Duodenal mucosa (tissue), 2 donors: ENCODE results near the gene STUB1.
A peak's percentile ranks its signal among the peaks of the same experiment; 100 is the strongest.

Experiments used
- H3K27ac ChIP-seq: one replicate; pipeline ENCODE4 v1.7.0; 2013; ENCODE audit warnings: low read depth, low read length
- H3K27me3 ChIP-seq, 2 donors: one replicate each; pipeline ENCODE4 v1.7.0; 2013; ENCODE audit warnings: low read length in 2 of 2, control low read depth in 1 of 2; ENCODE audit not compliant: insufficient read depth in 2 of 2, control insufficient read depth in 1 of 2
- H3K36me3 ChIP-seq, 2 donors: one replicate each; pipeline ENCODE4 v1.7.0; 2013; ENCODE audit warnings: low read length in 2 of 2, control low read depth in 1 of 2; ENCODE audit not compliant: insufficient read depth in 2 of 2, control insufficient read depth in 1 of 2
- H3K4me1 ChIP-seq, 2 donors: one replicate each; pipeline ENCODE4 v1.7.0; 2013; ENCODE audit warnings: low read length in 2 of 2, control low read depth in 1 of 2; ENCODE audit not compliant: insufficient read depth in 2 of 2, control insufficient read depth in 1 of 2
- H3K4me3 ChIP-seq, 2 donors: one replicate each; pipeline ENCODE4 v1.7.0; 2013; ENCODE audit warnings: low read length in 2 of 2, low read depth in 1 of 2
- H3K9ac ChIP-seq, 2 donors: one replicate each; pipeline ENCODE4 v1.7.0; 2013; ENCODE audit warnings: low read length in 2 of 2, low read depth in 1 of 2
- H3K9me3 ChIP-seq, 2 donors: one replicate each; pipeline ENCODE4 v1.7.0; 2013; ENCODE audit warnings: low read length in 2 of 2, control low read depth in 1 of 2; ENCODE audit not compliant: control insufficient read depth in 1 of 2

Gene STUB1

GRCh38 chr16:679814-680624 lies at the start of gene STUB1:
Gene STUB1 (plus strand): TSS chr16:680410. CDS start chr16:680526, 116 bp downstream.
- Histone ChIP-seq H3K4me1 (peaks cover 33 to 55% of the 10 kb centered on the region in 2 donors), H3K4me3 (peak within 1 kb of the TSS; percentile 79 to 84), H3K9me3 (no peaks in the 10 kb centered on the region), H3K36me3 (peaks cover 18 to 21% of the 10 kb centered on the region in 2 donors), H3K27ac (peak within 1 kb of the TSS; percentile 97), H3K9ac (peak within 1 kb of the TSS; percentile 78 to 80), H3K27me3 (no peaks in the 10 kb centered on the region)

GRCh38 chr16:630815-631405 lies 49.3 kb upstream of the STUB1 start, which contains the start of gene WFIKKN1:
Gene WFIKKN1 (plus strand): TSS chr16:630985. CDS start chr16:631254, 269 bp downstream.
- H3K36me3 ChIP-seq, result peaks cover 0 to 34% of the 10 kb centered on the region in 2 donors
- peaks cover 0 to 19% of the 10 kb centered on the region in 2 donors for H3K4me1 ChIP-seq
- H3K9ac ChIP-seq, result no peak within 1 kb of the TSS
- H3K27me3 ChIP-seq, result no peaks in the 10 kb centered on the region
- no peak within 1 kb of the TSS for H3K27ac ChIP-seq
- no peaks in the 10 kb centered on the region for H3K9me3 ChIP-seq
- no peak within 1 kb of the TSS for H3K4me3 ChIP-seq

GRCh38 chr16:631808-632358 lies 48.3 kb upstream of the STUB1 start:
- Histone ChIP-seq H3K9ac (no peak overlapping the region), H3K4me3 (no peak overlapping the region), H3K27me3 (no peaks in the 10 kb centered on the region), H3K27ac (no peak overlapping the region), H3K4me1 (peaks cover 0 to 19% of the 10 kb centered on the region in 2 donors), H3K36me3 (peaks cover 0 to 27% of the 10 kb centered on the region in 2 donors), H3K9me3 (no peaks in the 10 kb centered on the region)

- no peaks in the 10 kb centered on the region for H3K9me3 ChIP-seq
- peaks cover 5 to 24% of the 10 kb centered on the region in 2 donors for H3K4me1 ChIP-seq
- H3K9ac ChIP-seq, result no peak overlapping the region
These were observed 47.5 kb upstream of the STUB1 start for GRCh38 chr16:632486-633335.

GRCh38 chr16:633336-634050 lies 46.7 kb upstream of the STUB1 start:
- Histone ChIP-seq H3K9me3 (no peaks in the 10 kb centered on the region), H3K9ac (no peak overlapping the region), H3K4me3 (no peak overlapping the region), H3K4me1 (peaks cover 7 to 26% of the 10 kb centered on the region in 2 donors), H3K36me3 (peaks cover 0 to 14% of the 10 kb centered on the region in 2 donors), H3K27ac (no peak overlapping the region), H3K27me3 (no peaks in the 10 kb centered on the region)

More at GRCh38 chr16:632486-633335, 47.5 kb upstream of the STUB1 start:
- Histone ChIP-seq H3K27me3 (no peaks in the 10 kb centered on the region), H3K4me3 (no peak overlapping the region), H3K36me3 (peaks cover 0 to 20% of the 10 kb centered on the region in 2 donors), H3K27ac (no peak overlapping the region)

- H3K27me3 ChIP-seq, result no peaks in the 10 kb centered on the region
- peaks cover 7 to 26% of the 10 kb centered on the region in 2 donors for H3K4me1 ChIP-seq
- no peak overlapping the region for H3K27ac ChIP-seq
- H3K9me3 ChIP-seq, result no peaks in the 10 kb centered on the region
- H3K36me3 ChIP-seq, result peaks cover 0 to 10% of the 10 kb centered on the region in 2 donors
- H3K9ac ChIP-seq, result no peak overlapping the region
- no peak overlapping the region for H3K4me3 ChIP-seq
These were observed 46.0 kb upstream of the STUB1 start for GRCh38 chr16:634051-634670.

- Histone ChIP-seq H3K27me3 (no peaks in the 10 kb centered on the region), H3K9ac (peak overlapping the region in 1 of 2 donors; percentile 48), H3K27ac (no peak overlapping the region), H3K9me3 (no peaks in the 10 kb centered on the region), H3K4me1 (peaks cover 7 to 23% of the 10 kb centered on the region in 2 donors), H3K4me3 (peak overlapping the region; percentile 84 to 90), H3K36me3 (peaks cover 0 to 10% of the 10 kb centered on the region in 2 donors)
These were observed 45.2 kb upstream of the STUB1 start for GRCh38 chr16:634996-635395.

- Histone ChIP-seq H3K27me3 (no peaks in the 10 kb centered on the region), H3K9me3 (no peaks in the 10 kb centered on the region), H3K27ac (peak overlapping the region; percentile 97), H3K4me3 (peak overlapping the region; percentile 84 to 90), H3K36me3 (peaks cover 0 to 10% of the 10 kb centered on the region in 2 donors), H3K9ac (peak overlapping the region; percentile 48 to 52), H3K4me1 (peaks cover 7 to 20% of the 10 kb centered on the region in 2 donors)
These were observed 44.5 kb upstream of the STUB1 start for GRCh38 chr16:635573-636205.
